ENCODE measurements around the gene SNRK. TPM values are rescaled to one million over a fixed set of nuclear protein-coding genes. Genes with fewer than 3 reads are reported as not detected.

The SNRK gene
- total RNA-seq, 6 experiments from 2014 or later, result 14.0 to 26.2 (median 15.3) TPM

GRCh38 chr3:43326891-43327581 is 40.7 kb downstream of the SNRK start:
- 32% methylated on average over 3 of the region's 3 CpGs for WGBS (ENCODE audit: insufficient coverage, low coverage, low lambda C conversion rate, missing lambda C conversion rate)
- Histone ChIP-seq H3K27me3 (no peaks in the 10 kb centered on the region), H3K27ac (peak overlapping the region in 1 of 3 donors; percentile 6), H3K4me3 (no peak overlapping the region), H3K9me3 (no peaks in the 10 kb centered on the region), H3K4me1 (peaks cover 0 to 23% (median 4%) of the 10 kb centered on the region in 4 donors), H3K36me3 (no peaks in the 10 kb centered on the region)
- ATAC-seq (peak; percentile 37 to 82 (median 60)), DNase-seq (no peak)
- intact Hi-C loops (cut with DNase I), result no loop called here
- TF ChIP-seq POLR2A (IDR thresholded peaks at IDR 0.05), result no peak
- TF ChIP-seq CTCF (IDR thresholded peaks at IDR 0.05), result no peak

GRCh38 chr3:43327582-43327979 is 41.2 kb downstream of the SNRK start:
- Histone ChIP-seq H3K27ac (peak overlapping the region in 1 of 3 donors; percentile 6), H3K36me3 (peaks cover 0 to under 1% (median 0%) of the 10 kb centered on the region in 4 donors), H3K4me3 (no peak overlapping the region), H3K27me3 (no peaks in the 10 kb centered on the region), H3K4me1 (peaks cover 0 to 23% (median 4%) of the 10 kb centered on the region in 4 donors), H3K9me3 (no peaks in the 10 kb centered on the region)
- intact Hi-C loops (cut with DNase I), result no loop called here
- DNase-seq, result no peak
- TF ChIP-seq POLR2A (IDR thresholded peaks at IDR 0.05) (no peak), CTCF (IDR thresholded peaks at IDR 0.05) (no peak)
- peak in 2 of 4 donors; percentile 33 to 37 for ATAC-seq

- no peaks in the 10 kb centered on the region for H3K27me3 ChIP-seq
- H3K4me1 ChIP-seq, result peaks cover 0 to 23% (median 4%) of the 10 kb centered on the region in 4 donors
- intact Hi-C loops (cut with DNase I), result no loop called here
- H3K9me3 ChIP-seq, result no peaks in the 10 kb centered on the region
- no peak overlapping the region for H3K27ac ChIP-seq
- DNase-seq, result no peak
- H3K4me3 ChIP-seq, result no peak overlapping the region
- no peak for ATAC-seq
- no peak for TF ChIP-seq POLR2A (IDR thresholded peaks at IDR 0.05)
- no peak for TF ChIP-seq CTCF (IDR thresholded peaks at IDR 0.05)
- peaks cover 0 to 5% (median 2%) of the 10 kb centered on the region in 4 donors for H3K36me3 ChIP-seq
Observed at GRCh38 chr3:43328653-43329052, 42.3 kb downstream of the SNRK start.

GRCh38 chr3:43330981-43331380 is 44.6 kb downstream of the SNRK start:
- DNase-seq (no peak), ATAC-seq (no peak)
- H3K36me3 ChIP-seq, result peaks cover 0 to 5% (median 4%) of the 10 kb centered on the region in 4 donors
- no peak for TF ChIP-seq POLR2A (IDR thresholded peaks at IDR 0.05)
- no peak for TF ChIP-seq CTCF (IDR thresholded peaks at IDR 0.05)
- no peak overlapping the region for H3K4me3 ChIP-seq
- WGBS (ENCODE audit: insufficient coverage, low coverage, low lambda C conversion rate, missing lambda C conversion rate), result 64% methylated on average over 1 of the region's 1 CpG
- H3K4me1 ChIP-seq, result peaks cover 0 to 18% (median 4%) of the 10 kb centered on the region in 4 donors
- no peak overlapping the region for H3K27ac ChIP-seq
- no peaks in the 10 kb centered on the region for H3K27me3 ChIP-seq
- intact Hi-C loops (cut with DNase I), result no loop called here
- peaks cover 0 to 4% (median 0%) of the 10 kb centered on the region in 4 donors for H3K9me3 ChIP-seq
